GM06990 (cell line): ENCODE measurements around the gene EPHX1.

ENCODE experiments used
- DNase-seq: peaks from one replicate; pipeline ENCODE4 v3.0.0-alpha.2; 2011; ENCODE audit not compliant: insufficient read length; ENCODE audit errors: extremely low read depth
- H3K27me3 ChIP-seq: replicated peaks from 2 replicates; pipeline ENCODE4 v1.6.0; 2011; ENCODE audit warnings: low read length; ENCODE audit not compliant: control insufficient read depth, insufficient read depth
- H3K36me3 ChIP-seq: 2 replicates; pipeline ENCODE4 v1.5.1; 2011; ENCODE audit warnings: low read length; ENCODE audit not compliant: control insufficient read depth, insufficient read depth
- H3K4me3 ChIP-seq: replicated peaks from 2 replicates; pipeline ENCODE4 v1.5.1; 2011; ENCODE audit warnings: low read depth, mild to moderate bottlenecking, control low read depth, low read length
- TF ChIP-seq, protein P1 (sequence below): IDR thresholded peaks from 2 replicates; pipeline ENCODE4 v1.5.1; 2011; ENCODE audit warnings: low read length, control low read depth, mild to moderate bottlenecking, inconsistent platforms; ENCODE audit not compliant: insufficient read depth, poor library complexity, severe bottlenecking

The EPHX1 gene

DNA sequence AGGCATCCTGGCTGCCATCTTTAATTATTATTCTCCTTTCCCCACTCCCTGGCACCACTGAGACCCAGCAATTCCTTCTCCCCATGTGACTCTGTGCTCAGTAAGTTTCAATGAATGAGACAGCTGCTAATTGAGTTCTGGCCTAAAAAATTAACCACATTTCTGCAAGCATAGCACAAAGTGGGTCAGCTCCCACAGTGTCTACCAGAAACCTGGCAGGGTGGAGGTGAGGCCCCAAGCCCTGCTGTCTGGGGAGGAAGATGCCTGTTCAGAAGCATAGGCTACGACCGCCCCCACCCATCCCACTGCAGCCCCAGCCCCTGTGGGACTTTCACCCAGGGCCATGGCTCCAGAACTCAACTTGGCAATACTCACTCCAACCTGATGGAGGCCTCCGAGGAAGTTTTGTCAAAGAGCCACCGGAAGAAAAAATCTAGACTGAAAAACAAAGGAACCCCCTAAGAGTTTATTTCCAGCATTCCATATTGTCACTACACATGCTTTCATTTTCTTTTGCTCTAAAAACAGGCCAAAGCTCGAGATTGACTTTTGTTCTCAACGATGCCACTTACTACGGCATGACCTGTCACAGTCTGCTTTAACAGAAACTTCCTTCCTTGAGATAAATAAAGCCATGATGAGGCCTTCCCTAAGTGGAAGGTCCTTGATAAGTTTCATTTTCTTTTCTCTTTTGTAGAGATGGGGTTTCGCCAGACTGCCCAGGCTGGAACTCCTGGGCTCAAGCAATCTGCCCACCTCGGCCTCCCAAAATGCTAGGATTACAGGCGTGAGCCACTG lies 45.8 kb downstream of the EPHX1 start:
- Histone ChIP-seq H3K36me3 (peaks cover 14% of the 10 kb centered on the region), H3K27me3 (no peaks in the 10 kb centered on the region)
- no peak for DNase-seq

DNA sequence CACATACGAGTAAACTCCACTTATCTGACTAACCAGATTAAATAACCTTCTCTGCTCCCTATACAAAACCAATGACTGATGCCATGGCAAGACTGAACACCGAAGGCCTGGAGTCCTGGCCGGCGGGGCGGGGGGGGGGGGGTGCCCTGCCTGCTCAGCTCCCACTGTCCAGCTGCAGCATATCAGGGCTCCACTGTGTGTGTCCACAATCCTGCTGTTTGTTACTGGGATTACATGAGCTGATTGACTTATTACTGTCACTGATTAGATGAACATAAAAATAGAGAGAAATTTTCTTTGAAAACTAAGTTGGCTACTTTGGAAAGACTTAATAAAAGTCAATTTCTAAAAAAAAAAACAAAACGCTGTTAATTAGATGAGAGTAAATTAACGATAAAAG lies 47.3 kb downstream of the EPHX1 start:
- no peak for DNase-seq
- TF ChIP-seq, protein P1, sequence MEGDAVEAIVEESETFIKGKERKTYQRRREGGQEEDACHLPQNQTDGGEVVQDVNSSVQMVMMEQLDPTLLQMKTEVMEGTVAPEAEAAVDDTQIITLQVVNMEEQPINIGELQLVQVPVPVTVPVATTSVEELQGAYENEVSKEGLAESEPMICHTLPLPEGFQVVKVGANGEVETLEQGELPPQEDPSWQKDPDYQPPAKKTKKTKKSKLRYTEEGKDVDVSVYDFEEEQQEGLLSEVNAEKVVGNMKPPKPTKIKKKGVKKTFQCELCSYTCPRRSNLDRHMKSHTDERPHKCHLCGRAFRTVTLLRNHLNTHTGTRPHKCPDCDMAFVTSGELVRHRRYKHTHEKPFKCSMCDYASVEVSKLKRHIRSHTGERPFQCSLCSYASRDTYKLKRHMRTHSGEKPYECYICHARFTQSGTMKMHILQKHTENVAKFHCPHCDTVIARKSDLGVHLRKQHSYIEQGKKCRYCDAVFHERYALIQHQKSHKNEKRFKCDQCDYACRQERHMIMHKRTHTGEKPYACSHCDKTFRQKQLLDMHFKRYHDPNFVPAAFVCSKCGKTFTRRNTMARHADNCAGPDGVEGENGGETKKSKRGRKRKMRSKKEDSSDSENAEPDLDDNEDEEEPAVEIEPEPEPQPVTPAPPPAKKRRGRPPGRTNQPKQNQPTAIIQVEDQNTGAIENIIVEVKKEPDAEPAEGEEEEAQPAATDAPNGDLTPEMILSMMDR, result no peak
- peaks cover 23% of the 10 kb centered on the region for H3K36me3 ChIP-seq
- H3K4me3 ChIP-seq, result no peak overlapping the region
- no peaks in the 10 kb centered on the region for H3K27me3 ChIP-seq

More for the DNA sequence above, 45.8 kb downstream of the EPHX1 start:
- TF ChIP-seq, protein P1, result no peak
- no peak overlapping the region for H3K4me3 ChIP-seq

DNA sequence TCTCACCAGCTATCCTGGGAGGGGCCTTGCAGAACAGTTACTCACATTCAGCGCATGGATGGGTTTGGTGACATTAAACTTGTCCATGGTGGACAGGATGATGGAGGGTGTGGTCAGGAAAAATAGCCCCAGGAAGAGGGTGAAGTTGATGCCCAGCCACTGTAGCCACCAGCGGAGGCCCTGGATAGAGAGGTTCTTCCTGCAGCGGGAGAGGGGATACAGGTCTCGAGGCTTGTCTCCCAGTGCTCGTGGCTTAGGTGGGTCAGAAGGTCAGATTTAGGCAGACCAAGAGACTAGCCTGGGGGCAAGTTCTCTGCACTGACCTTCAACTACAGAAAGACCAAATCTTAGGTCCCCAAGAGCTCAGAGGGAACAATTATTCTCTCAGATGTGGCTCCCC lies 49.2 kb downstream of the EPHX1 start:
- TF ChIP-seq, protein P1, result no peak
- no peak for DNase-seq
- Histone ChIP-seq H3K27me3 (no peaks in the 10 kb centered on the region), H3K36me3 (peaks cover 23% of the 10 kb centered on the region), H3K4me3 (no peak overlapping the region)

DNA sequence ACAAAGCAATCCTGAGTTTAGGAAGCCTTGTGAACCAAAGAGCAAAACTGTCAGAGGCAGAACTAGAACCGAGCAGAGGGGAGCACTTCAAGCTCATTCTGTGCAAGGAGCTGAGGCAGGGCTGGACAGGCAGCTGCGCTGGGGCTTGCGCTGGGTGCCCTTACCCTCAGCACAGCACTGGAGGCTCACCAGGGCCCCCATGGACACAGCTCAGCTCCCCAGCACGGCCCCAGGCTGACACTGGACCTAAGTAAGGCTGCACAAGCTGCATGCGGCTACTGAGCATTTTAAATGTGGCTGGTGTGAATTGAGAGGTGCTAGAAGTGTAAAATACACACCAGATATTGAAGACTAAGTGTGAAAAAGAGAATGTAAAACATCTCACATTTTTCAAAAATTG lies 50.2 kb downstream of the EPHX1 start:
- Histone ChIP-seq H3K36me3 (peaks cover 19% of the 10 kb centered on the region), H3K27me3 (no peaks in the 10 kb centered on the region), H3K4me3 (no peak overlapping the region)
- no peak for DNase-seq
- TF ChIP-seq, protein P1, result no peak

DNA sequence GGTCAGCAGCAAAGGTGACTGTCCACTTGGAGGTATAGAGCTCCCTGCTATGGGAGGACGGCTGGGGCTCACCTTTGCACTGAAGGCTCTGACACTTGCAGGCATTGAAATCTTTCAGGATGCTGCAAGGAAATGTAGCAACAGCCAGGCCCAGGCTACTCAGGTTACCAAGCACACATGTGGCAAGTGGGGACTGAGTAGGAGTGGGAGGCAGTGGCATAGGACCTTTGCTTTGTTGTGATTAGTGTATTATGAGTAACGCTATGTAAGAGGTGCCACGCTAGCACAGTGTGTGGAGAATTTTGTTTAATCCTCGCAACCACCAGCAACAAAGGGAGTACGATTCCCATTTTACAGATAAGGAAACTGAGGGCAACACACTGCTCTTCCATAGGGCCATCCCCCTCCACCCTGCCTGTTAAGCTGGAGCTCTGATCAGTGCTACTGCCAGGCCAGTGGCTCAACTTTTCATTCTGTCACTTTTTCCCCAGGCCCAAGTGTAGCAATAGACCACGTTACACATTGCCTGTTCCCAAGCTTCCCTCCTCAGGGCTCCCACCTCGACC lies 51.0 kb downstream of the EPHX1 start:
- Histone ChIP-seq H3K27me3 (no peaks in the 10 kb centered on the region), H3K4me3 (no peak overlapping the region), H3K36me3 (peaks cover 26% of the 10 kb centered on the region)
- no peak for DNase-seq
- TF ChIP-seq, protein P1, result no peak
